ENCODE data around the gene TFIP11. TPM values are rescaled to one million over a fixed set of nuclear protein-coding genes. Genes with fewer than 3 reads are reported as not detected.

TFIP11 gene
- total and polyA plus RNA-seq, 10 donors, result 21.5 to 46.3 (median 41.2) TPM

GRCh38 chr22:26452236-26453016, 59.8 kb downstream of the TFIP11 start:
- DNase-seq, result no peak
- intact Hi-C loops (cut with DNase I; ENCODE audit: low total_unique reads), result no loop called here
- no peak overlapping the region for H3K4me3 ChIP-seq
- TF ChIP-seq POLR2AphosphoS5 (IDR thresholded peaks at IDR 0.05) (peak in 1 of 3 donors; percentile 28), POLR2A (IDR thresholded peaks at IDR 0.05) (no peak)
- TF ChIP-seq, protein P1, sequence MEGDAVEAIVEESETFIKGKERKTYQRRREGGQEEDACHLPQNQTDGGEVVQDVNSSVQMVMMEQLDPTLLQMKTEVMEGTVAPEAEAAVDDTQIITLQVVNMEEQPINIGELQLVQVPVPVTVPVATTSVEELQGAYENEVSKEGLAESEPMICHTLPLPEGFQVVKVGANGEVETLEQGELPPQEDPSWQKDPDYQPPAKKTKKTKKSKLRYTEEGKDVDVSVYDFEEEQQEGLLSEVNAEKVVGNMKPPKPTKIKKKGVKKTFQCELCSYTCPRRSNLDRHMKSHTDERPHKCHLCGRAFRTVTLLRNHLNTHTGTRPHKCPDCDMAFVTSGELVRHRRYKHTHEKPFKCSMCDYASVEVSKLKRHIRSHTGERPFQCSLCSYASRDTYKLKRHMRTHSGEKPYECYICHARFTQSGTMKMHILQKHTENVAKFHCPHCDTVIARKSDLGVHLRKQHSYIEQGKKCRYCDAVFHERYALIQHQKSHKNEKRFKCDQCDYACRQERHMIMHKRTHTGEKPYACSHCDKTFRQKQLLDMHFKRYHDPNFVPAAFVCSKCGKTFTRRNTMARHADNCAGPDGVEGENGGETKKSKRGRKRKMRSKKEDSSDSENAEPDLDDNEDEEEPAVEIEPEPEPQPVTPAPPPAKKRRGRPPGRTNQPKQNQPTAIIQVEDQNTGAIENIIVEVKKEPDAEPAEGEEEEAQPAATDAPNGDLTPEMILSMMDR (IDR thresholded peaks at IDR 0.05 in 8 of 11, conservative IDR thresholded peaks at IDR 0.05 in 3 of 11), result no peak
- WGBS, 5 donors, result 94 to 96% (median 96%) methylated on average over 16 to 23 of the region's 23 CpGs
- H3K4me1 ChIP-seq, result no peaks in the 10 kb centered on the region
- no peak overlapping the region for H3K27ac ChIP-seq
- peaks cover 2 to 73% (median 50%) of the 10 kb centered on the region in 6 donors for H3K36me3 ChIP-seq
- no peaks in the 10 kb centered on the region for H3K27me3 ChIP-seq (replicated peaks in 1 of 7)
- no peaks in the 10 kb centered on the region for H3K9me3 ChIP-seq

GRCh38 chr22:26450453-26451185, 61.7 kb downstream of the TFIP11 start:
- Histone ChIP-seq H3K27ac (no peak overlapping the region), H3K4me1 (no peaks in the 10 kb centered on the region), H3K9me3 (no peaks in the 10 kb centered on the region), H3K36me3 (peaks cover 0 to 63% (median 37%) of the 10 kb centered on the region in 6 donors), H3K27me3 (replicated peaks in 1 of 7) (no peaks in the 10 kb centered on the region), H3K4me3 (no peak overlapping the region)
- TF ChIP-seq POLR2A (IDR thresholded peaks at IDR 0.05) (no peak), POLR2AphosphoS5 (IDR thresholded peaks at IDR 0.05) (no peak)
- TF ChIP-seq, protein P1 (IDR thresholded peaks at IDR 0.05 in 8 of 11, conservative IDR thresholded peaks at IDR 0.05 in 3 of 11), result no peak
- 73 to 88% (median 79%) methylated on average over 9 of the region's 9 CpGs for WGBS, 5 donors
- DNase-seq, result no peak
- intact Hi-C loops (cut with DNase I; ENCODE audit: low total_unique reads), result no loop called here

DNA sequence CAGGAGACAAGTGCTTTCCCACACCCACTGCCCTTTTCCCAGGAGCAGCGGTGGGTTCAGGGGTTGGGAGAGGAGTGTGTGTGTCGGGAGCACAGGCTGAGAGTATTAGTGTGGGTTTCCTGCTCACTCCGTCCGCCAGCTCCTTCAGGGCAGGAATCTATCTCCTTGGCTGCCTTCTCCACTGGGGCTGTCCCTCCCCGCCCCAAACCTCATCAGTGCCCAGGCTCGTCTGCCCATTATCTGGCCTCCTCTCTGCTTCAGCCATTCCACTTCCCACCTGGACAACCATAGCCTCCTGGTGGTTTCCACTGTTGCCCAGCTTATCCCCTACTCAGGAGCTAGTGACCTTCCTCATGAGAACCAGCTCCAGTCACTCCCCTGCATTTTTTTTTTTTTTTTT, 63.3 kb downstream of the TFIP11 start:
- WGBS, 5 donors, result 79 to 90% (median 84%) methylated on average over 6 of the region's 6 CpGs
- H3K27me3 ChIP-seq (replicated peaks in 1 of 7), result no peaks in the 10 kb centered on the region
- H3K9me3 ChIP-seq, result no peaks in the 10 kb centered on the region
- TF ChIP-seq, protein P1 (IDR thresholded peaks at IDR 0.05 in 8 of 11, conservative IDR thresholded peaks at IDR 0.05 in 3 of 11), result no peak
- no peak for TF ChIP-seq POLR2A (IDR thresholded peaks at IDR 0.05)
- no peak for TF ChIP-seq POLR2AphosphoS5 (IDR thresholded peaks at IDR 0.05)
- no peaks in the 10 kb centered on the region for H3K4me1 ChIP-seq
- H3K4me3 ChIP-seq, result no peak overlapping the region
- intact Hi-C loops (cut with DNase I; ENCODE audit: low total_unique reads), result no loop called here
- DNase-seq, result no peak
- H3K27ac ChIP-seq, result no peak overlapping the region
- peaks cover 0 to 71% (median 32%) of the 10 kb centered on the region in 6 donors for H3K36me3 ChIP-seq

DNA sequence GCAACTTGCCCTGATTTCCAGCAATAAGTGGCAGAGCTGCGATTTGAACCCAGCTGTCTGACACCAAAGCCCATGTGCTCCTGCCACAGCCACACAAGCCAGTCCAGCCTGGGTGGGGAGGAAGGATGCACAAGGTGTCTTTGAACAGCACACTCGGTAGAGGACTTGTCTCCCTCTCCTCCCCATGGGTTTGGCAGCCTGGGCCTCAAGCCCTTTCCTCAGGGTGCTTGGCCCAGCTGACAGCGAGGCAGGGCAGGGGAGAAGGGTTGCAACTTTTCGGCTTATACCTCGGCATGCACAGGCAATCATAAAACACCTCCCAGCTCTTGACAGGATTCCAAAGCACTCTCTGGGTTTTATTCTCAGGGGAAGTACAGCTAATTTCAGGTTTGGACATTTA, 63.9 kb downstream of the TFIP11 start:
- WGBS, 5 donors, result 80 to 88% (median 86%) methylated on average over 5 of the region's 5 CpGs
- Histone ChIP-seq H3K9me3 (no peaks in the 10 kb centered on the region), H3K4me1 (no peaks in the 10 kb centered on the region), H3K36me3 (peaks cover 0 to 71% (median 28%) of the 10 kb centered on the region in 6 donors), H3K27ac (no peak overlapping the region), H3K4me3 (no peak overlapping the region), H3K27me3 (replicated peaks in 1 of 7) (no peaks in the 10 kb centered on the region)
- no peak for TF ChIP-seq POLR2AphosphoS5 (IDR thresholded peaks at IDR 0.05)
- intact Hi-C loops (cut with DNase I; ENCODE audit: low total_unique reads), result no loop called here
- DNase-seq, result no peak
